Measurements from ENCODE around the gene PLEKHF1. TPM values are rescaled to one million over a fixed set of nuclear protein-coding genes. Genes with fewer than 3 reads are reported as not detected.
"Not testable (repeated sequence)": the region's sequence is repeated elsewhere in the genome, so short reads cannot be mapped to it uniquely, and the experiment has no call there.

The PLEKHF1 gene
- total RNA-seq, 6 experiments from 2014 or later: 1.4 to 2.8 (median 2.6) TPM

DNA sequence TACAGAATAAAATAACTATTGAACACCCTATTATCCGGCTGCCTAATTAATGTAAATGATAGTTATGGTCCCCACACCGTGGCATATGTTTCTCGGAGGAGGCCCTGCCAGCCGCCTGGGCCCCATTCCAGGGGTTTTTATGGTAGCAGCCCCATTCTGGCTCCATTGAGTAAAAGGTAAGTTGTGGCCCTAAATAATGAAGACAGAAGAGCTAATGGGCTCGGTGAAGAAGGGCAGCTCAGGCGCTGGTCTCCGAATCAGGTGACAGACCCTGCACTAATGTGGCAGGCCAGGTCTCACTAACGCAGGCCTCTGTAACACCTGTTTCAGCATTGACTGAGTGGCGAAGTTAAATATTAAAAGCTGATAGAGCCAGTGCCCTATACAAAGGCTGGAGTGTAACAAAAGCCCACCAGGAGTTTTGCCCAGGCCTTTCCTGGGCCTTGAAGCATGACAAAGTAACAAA is 40.0 kb upstream of the PLEKHF1 start:
- Mint-ChIP-seq H3K4me1 (ENCODE audit: low read depth) (no peaks in the 10 kb centered on the region; the same call in 1 of the 2 replicates), H3K27me3 (ENCODE audit: insufficient read depth) (peaks cover 11% of the 10 kb centered on the region), H3K27ac (no peak overlapping the region)

GRCh38 chr19:29626386-29626785 is 38.9 kb upstream of the PLEKHF1 start:
- no peak overlapping the region for H3K4me3 Mint-ChIP-seq
- H3K4me1 Mint-ChIP-seq (ENCODE audit: low read depth): peaks cover 6% of the 10 kb centered on the region
- peaks cover 5% of the 10 kb centered on the region for H3K27me3 Mint-ChIP-seq (ENCODE audit: insufficient read depth)
- no peaks in the 10 kb centered on the region for H3K9me3 Mint-ChIP-seq
- DNase-seq: no peak
- no peaks in the 10 kb centered on the region for H3K36me3 Mint-ChIP-seq (ENCODE audit: low read depth)
- no peak for TF ChIP-seq CTCF (IDR thresholded peaks at IDR 0.05)
- no peak overlapping the region for H3K27ac Mint-ChIP-seq

More for the DNA sequence above, 40.0 kb upstream of the PLEKHF1 start:
- H3K4me3 Mint-ChIP-seq: no peak overlapping the region
- no peaks in the 10 kb centered on the region for H3K36me3 Mint-ChIP-seq (ENCODE audit: low read depth)
- TF ChIP-seq CTCF (IDR thresholded peaks at IDR 0.05): no peak
- no peaks in the 10 kb centered on the region for H3K9me3 Mint-ChIP-seq
- no peak for DNase-seq

- H3K4me1 Mint-ChIP-seq (ENCODE audit: low read depth); DNase-seq; H3K4me3 Mint-ChIP-seq; H3K36me3 Mint-ChIP-seq (ENCODE audit: low read depth); H3K27me3 Mint-ChIP-seq (ENCODE audit: insufficient read depth); H3K27ac Mint-ChIP-seq; H3K9me3 Mint-ChIP-seq: not testable (repeated sequence)
Observed at GRCh38 chr19:29626832-29627231, 38.4 kb upstream of the PLEKHF1 start.

DNA sequence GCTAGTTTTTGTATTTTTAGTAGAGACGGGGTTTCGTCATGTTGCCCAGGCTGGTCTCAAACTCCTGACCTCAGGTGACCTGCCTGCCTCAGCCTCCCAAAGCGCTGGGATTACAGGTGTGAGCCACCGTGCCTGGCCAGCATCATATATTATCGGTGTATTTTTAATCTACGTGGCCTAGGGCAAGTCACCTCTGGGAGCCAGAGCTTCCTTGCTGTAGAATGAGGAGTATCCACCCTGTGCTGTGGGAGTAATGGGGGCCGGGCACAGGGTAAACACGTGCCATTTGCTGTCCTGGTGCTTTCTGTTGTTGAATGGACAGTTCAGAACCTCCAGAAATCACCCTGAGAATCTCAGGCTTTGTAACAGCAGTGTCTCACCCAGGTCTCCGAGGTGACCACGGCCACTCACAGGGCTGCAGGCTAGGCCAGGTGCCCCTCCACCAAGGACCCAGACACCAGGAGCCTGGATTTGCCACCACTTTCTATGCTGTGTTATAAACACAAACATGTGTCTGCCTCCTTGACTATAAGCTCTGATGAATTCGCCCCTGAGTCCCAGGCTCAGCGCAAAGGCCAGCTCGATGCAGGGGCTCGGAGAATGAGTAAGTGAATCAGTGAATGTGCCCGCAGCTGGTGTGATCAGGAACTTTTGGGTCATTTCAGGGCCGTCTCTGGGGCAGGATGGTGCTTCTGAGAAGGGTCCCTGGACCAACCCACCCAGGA is 36.4 kb upstream of the PLEKHF1 start:
- no peak for DNase-seq
- no peaks in the 10 kb centered on the region for H3K36me3 Mint-ChIP-seq (ENCODE audit: low read depth)
- H3K4me1 Mint-ChIP-seq (ENCODE audit: low read depth): peaks cover 6% of the 10 kb centered on the region
- no peaks in the 10 kb centered on the region for H3K9me3 Mint-ChIP-seq
- H3K27ac Mint-ChIP-seq: no peak overlapping the region
- H3K4me3 Mint-ChIP-seq: no peak overlapping the region
- H3K27me3 Mint-ChIP-seq (ENCODE audit: insufficient read depth): peaks cover 9% of the 10 kb centered on the region
- no peak for TF ChIP-seq CTCF (IDR thresholded peaks at IDR 0.05)

DNA sequence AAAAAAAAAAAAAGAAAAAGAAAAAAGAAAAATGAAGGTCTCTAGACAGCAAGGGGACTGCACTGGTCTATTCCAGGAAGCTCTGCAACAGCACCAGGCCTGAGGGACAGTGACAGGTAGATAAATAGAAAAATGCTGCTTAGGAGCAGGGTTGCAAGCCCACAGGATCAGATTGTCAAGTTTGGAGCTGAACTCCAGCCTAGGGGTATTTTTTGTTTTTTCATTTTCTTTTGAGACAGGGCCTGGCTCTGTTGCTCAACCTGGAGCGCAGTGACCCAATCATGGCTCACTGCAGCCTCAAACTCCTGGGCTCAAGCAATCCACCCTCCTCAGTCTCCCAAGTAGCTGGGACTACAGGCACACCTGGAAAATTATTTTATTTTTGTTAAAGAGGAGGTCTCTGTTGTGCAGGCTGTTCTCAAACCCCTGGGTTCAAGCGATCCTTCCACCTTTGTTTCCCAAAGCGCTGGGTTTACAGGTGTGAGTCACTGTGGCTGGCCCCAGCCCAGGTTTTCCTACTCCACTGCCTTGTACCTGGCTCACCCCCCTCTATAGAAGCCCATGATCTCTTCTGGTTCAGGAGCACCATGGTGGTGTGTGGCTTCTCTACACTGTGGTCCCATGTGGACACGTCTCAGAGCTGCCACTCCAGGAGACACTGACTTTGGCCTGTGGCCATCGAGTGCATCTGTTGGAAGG is 35.3 kb upstream of the PLEKHF1 start:
- H3K4me1 Mint-ChIP-seq (ENCODE audit: low read depth): peaks cover 6% of the 10 kb centered on the region
- no peaks in the 10 kb centered on the region for H3K9me3 Mint-ChIP-seq
- TF ChIP-seq CTCF (IDR thresholded peaks at IDR 0.05): no peak
- H3K36me3 Mint-ChIP-seq (ENCODE audit: low read depth): no peaks in the 10 kb centered on the region
- peaks cover 12% of the 10 kb centered on the region for H3K27me3 Mint-ChIP-seq (ENCODE audit: insufficient read depth)
- DNase-seq: no peak
- no peak overlapping the region for H3K4me3 Mint-ChIP-seq
- no peak overlapping the region for H3K27ac Mint-ChIP-seq

DNA sequence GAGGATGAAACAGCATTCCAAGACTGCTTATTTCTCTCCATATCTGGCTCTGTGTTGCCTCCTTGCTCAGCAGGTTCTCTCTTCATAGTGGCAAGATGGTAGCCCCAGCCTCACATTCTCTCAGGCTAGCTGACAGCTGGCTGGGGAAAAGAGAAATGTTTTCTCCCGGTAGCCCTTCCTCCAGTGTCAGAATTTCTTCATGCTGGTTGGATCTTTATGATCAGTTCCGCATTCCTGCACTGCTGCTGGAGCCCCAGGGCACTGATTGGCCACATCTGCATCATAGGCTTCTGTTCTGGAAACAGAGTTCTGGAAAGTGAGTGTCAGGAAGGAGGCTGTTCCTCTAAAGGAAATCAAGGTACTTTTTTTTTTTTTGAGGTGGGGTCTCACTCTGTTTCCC is 34.6 kb upstream of the PLEKHF1 start:
- peak; percentile 23 for DNase-seq
- Mint-ChIP-seq H3K27me3 (ENCODE audit: insufficient read depth) (peaks cover 14% of the 10 kb centered on the region), H3K9me3 (no peaks in the 10 kb centered on the region), H3K4me1 (ENCODE audit: low read depth) (peaks cover 6% of the 10 kb centered on the region), H3K4me3 (peak overlapping the region; percentile 38; the same call in 1 of the 2 replicates), H3K36me3 (ENCODE audit: low read depth) (no peaks in the 10 kb centered on the region), H3K27ac (no peak overlapping the region)
- no peak for TF ChIP-seq CTCF (IDR thresholded peaks at IDR 0.05)
